NCI-H460 (cell line): ENCODE measurements around the gene SKP1. TPM values are rescaled to one million over a fixed set of nuclear protein-coding genes. Genes with fewer than 3 reads are reported as not detected.
A peak's percentile ranks its signal among the peaks of the same experiment; 100 is the strongest.

Experiments used
- DNase-seq: peaks from one replicate; pipeline ENCODE4 v3.0.0-alpha.2; 2016; ENCODE audit warnings: low read depth; ENCODE audit errors: extremely low read depth
- total RNA-seq: library from RNA; depleted of rRNA; stranded (reverse); fragments of >200 nt; shearing (Covaris generic); gene quantifications from 2 replicates; pipeline ENCODE4 v1.2.3, GENCODE V29; 2014

The SKP1 gene
- total RNA-seq, 1 experiment from 2014 or later: 435 TPM

DNA sequence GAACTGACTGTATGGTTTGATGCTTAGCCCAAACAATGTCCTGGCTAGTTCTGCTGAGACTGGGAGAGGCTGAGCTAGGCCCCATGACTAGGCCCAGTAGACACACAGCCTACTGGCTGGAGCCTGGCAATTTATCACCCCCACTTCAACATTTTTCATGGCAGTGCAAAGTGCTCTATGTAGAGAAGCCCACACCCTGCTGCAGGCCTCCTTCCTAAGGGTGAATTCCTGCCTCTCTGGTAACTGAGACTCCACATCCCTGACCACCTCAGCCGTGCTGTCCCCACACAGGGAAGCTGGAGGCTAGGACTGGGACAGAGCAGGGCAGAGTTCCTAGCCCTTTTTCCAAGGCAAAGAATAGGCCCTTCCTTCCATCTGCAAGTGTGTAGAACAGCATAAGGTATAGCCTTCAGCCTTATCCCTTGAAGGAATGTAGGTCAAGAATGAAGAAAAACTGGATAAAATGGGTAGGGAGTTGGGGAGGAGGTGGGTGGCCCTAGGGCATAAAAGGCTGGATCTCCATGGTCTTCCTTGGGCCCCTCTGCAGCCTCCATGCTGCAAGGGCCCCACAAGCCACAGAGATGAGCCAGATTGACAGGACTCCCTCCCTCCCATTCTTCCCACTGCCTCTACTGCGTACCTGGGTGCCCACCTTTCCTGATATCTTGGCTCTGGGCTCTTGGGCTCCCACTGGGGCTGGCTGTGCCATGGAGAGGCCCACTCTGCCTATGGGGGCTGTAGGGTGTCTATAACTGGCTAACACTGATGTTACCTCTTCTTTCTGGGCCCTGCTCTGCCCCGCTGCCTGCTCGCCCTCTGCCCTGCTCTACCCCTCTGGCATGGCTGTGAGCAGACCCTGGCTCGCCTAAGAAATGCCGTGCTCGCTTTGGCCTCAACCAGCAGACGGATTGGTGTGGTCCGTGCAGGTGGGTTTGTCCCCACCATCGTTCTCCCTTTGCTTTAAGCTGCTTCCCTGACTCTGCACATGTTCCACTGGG lies 32.5 kb downstream of the SKP1 start:
- no peak for DNase-seq

- no peak for DNase-seq
These were observed 33.3 kb downstream of the SKP1 start for GRCh38 chr5:134143431-134143830.

GRCh38 chr5:134142806-134143205 lies 33.9 kb downstream of the SKP1 start:
- no peak for DNase-seq

GRCh38 chr5:134142052-134142451 lies 34.7 kb downstream of the SKP1 start:
- DNase-seq: no peak

GRCh38 chr5:134141331-134142050 lies 35.3 kb downstream of the SKP1 start:
- DNase-seq: no peak

- peak; percentile 62 for DNase-seq
These were observed 36.1 kb downstream of the SKP1 start for GRCh38 chr5:134140530-134141201.

DNA sequence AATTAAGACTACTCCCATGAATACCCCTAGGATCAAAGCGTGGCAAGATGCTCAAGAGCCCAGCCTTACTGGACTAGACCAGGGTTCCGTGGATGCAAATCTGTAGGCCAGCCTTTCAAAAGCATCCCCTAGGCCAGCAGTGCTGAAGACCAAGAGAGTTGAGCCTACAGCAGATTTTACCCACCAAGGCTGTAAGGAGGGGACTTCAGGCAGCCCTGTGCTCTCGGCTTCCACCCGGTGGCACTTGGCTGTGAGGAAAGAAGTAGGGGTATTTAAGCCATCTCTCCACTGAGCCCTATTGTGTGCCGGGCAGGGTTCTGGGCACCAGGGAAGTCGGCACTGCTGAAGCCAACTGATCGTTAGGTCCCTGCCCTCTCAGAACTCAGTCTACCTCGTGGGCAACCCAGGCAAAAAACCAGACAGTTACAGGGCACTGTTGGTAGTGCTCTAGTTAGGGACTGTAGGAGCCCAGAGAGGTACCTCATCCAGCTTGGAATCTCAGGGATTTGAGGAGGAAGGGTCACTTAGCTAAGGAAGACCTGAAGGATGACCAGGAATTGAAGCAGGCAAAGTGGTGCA lies 36.8 kb downstream of the SKP1 start:
- no peak for DNase-seq

- DNase-seq: no peak
These were observed 37.3 kb downstream of the SKP1 start for GRCh38 chr5:134139377-134139851.

DNA sequence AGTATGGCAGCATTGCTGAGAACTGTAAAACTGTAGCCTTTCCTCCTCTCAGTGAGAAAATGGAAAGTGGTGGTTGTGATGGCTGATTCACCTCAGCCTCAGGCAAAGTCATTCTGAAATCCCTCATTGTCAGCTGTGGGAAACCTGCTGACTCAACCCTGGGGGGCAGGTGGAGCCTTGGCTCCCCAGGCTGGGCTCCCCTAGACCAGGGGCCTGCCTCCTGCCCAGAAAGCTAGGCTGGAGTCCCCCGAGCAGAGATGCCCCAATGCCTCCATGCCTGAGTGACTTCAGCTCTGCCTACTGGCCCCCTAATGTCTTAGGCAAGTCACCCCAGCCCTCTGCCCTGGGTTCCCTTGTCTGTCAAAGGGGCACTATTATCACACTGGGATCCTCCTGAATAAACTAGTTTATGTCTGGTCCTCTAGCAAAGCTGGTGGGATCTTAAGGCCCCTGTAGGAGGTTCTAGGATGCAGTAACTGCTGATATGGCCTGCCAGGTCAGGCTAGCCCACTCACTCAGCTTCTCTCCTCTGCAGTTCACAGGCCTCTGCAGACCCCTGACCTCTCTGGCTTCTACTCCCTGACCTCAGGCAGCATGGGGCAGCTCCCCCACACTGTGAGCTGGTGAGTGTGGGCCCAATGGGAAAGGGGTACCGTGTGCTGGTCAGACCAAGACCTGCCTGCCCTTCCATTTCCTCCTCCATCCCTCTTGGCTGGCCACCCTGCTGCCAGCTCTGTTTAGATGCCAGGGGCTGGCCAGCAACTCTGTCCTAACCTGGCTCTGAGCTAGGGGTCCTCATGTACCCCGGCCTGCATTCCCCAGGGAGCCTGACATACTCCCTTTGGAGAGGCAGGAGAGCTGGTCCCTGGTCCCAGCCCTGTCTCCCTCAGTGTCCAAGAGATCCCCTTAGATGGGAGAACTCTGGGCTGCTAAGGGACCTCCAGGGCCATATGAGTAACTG lies 38.1 kb downstream of the SKP1 start:
- no peak for DNase-seq

GRCh38 chr5:134136771-134137170 lies 40.0 kb downstream of the SKP1 start:
- no peak for DNase-seq

DNA sequence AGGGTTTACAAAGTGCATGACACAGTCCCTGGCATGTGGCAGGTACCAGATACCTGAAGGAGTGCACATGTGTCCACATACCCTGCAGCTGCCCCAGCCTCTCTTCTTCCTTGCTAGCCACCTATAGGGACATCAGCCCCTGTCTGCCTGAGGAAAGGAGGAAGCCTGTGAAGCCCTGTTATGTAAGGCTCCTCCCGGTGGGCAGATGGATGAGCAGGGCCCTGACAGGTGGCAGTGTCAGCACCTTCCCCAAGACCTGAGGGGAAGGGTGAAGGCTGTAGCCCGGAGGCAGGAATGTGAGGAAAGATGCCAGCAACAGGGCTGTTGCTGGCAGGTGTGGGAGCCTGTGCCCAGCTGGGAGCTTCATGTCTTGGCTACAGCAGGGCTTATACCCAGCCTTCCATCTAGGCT lies 40.5 kb downstream of the SKP1 start:
- DNase-seq: no peak

GRCh38 chr5:134135091-134135655 lies 41.6 kb downstream of the SKP1 start:
- no peak for DNase-seq

DNA sequence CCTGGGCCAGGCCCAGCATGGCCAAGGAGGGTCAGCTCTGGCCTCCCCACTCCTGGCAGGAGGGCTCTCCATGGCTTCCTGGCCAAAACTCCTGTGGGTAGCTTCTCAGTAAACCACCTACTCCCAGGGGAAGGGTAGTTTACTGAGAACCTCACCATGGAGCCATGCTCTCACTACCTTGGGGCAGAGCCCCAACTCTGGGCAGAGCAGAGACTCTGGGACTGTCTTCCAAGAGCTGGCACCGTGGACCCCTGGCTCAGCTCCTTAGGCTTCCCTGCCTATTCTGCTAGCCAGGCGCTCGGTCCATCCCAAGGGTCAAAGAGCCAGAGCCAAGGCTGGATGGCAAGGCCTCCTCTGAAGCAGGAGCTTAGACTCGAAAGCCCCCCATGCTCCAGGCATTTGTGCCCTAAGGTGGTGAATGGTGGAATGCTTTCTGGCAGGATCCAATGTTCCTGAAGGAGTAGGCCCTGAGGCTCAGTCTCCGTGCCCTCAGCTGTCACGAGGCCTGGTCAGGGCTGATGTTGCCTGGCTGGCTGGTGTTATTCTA lies 42.7 kb downstream of the SKP1 start:
- no peak for DNase-seq

- DNase-seq: no peak
These were observed 43.4 kb downstream of the SKP1 start for GRCh38 chr5:134133188-134133994.

- DNase-seq: no peak
These were observed 44.2 kb downstream of the SKP1 start for GRCh38 chr5:134132372-134133187.

GRCh38 chr5:134131578-134132350 lies 45.0 kb downstream of the SKP1 start:
- no peak for DNase-seq
